SIG-M5 (cell line): ENCODE measurements around the gene SULT2A1.
"Not testable (repeated sequence)": the region's sequence is repeated elsewhere in the genome, so short reads cannot be mapped to it uniquely, and the experiment has no call there.

ENCODE experiments used
- DNase-seq: peaks from one replicate; lab custom pipeline; 2025; lab: John Stamatoyannopoulos, UW

The SULT2A1 gene

DNA sequence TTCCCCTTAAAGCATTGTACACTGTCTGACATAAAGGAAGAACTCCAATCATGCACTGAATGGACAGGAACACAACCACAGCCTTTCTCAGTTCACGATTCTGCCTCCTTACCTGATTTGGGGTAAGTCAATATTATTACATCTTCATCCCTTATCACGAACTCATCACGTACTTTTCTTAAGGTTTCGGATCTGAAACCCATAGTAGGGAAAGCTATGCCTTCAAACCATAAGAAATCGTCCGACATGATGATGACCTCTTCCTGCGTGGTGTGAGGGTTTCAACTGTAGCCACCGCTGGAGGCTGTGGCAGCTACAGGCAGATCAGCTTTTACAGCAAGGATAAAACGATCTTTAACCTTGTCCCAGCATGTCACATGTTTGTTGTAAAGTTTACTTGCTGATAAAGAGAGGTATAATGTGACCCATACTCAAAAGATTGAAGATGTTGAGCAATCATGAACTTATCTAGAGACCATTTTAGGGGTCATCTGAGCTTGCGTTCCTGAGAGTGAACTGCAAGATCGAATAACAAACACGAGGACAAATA, at the start of gene SULT2A1:
TSS of gene SULT2A1 (minus strand) at position 306 of the 550 bp plus-strand sequence. CDS start at position 248, 58 bp downstream.
- no peak for DNase-seq

DNA sequence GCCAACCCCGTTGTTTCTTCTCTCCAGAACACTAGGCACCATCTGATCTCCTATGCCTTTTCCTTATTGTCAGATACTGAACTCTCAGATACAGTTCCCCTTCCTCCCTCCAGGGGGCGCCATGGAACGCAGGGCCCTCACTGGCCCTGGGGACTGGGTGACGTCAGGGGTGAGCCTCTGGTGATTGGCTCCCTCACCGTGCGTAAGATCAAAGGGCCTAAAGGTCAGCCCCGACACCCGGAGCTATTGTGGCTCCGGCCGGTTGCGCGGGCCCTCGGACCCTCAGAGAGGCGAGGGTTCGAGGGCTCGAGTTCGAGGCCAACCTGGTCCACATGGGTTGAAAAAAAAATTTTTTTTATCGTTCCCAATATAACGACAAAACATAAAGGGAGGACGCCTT, 42.5 kb upstream of the SULT2A1 start:
- DNase-seq: not testable (repeated sequence)

DNA sequence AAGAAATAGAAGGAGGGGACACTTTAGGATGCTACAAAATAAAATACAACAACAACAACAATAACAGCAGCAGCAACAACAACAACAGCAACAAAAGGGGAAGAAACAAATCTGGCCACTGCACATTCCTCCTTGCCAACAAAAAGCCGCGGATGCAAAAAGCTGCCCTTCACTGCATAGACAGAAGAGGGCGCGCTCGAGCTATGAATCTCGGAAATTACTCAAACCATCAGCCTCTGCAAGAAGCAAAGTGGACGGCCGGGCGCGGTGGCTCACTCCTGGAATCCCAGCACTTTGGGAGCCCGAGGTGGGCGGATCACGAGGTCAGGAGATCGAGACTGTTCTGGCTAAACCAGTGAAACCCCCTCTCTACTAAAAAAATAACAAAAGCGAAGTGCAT, 34.0 kb upstream of the SULT2A1 start:
- DNase-seq: not testable (repeated sequence)

DNA sequence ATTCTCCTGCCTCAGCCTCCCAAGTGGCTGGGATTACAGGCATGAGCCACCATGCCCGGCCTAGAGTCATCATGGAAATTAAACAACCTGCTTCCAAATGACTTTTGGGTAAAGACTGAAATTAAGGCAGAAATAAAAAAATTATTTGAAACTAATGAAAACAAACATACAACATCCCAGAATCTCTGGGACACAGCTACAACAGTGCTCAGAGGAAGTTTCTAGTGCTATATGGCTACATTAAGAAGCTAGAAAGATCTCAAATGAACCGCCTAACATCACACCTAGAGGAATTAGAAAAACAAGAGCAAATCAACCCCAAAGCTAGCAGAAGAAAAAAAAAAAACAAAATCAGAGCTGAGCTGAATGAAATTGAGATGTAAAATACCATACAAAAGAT, 24.1 kb upstream of the SULT2A1 start:
- not testable (repeated sequence) for DNase-seq

DNA sequence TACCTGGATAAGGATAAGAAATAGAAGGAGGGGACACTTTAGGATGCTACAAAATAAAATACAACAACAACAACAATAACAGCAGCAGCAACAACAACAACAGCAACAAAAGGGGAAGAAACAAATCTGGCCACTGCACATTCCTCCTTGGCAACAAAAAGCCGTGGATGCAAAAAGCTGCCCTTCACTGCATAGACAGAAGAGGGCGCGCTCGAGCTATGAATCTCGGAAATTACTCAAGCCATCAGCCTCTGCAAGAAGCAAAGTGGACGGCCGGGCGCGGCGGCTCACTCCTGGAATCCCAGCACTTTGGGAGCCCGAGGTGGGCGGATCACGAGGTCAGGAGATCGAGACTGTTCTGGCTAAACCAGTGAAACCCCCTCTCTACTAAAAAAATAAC, 23.2 kb upstream of the SULT2A1 start:
- DNase-seq: not testable (repeated sequence)

GRCh38 chr19:47901370-47901769, 15.3 kb upstream of the SULT2A1 start:
- DNase-seq: no peak

- DNase-seq: no peak
Measured at GRCh38 chr19:47899335-47899734, 13.2 kb upstream of the SULT2A1 start.

DNA sequence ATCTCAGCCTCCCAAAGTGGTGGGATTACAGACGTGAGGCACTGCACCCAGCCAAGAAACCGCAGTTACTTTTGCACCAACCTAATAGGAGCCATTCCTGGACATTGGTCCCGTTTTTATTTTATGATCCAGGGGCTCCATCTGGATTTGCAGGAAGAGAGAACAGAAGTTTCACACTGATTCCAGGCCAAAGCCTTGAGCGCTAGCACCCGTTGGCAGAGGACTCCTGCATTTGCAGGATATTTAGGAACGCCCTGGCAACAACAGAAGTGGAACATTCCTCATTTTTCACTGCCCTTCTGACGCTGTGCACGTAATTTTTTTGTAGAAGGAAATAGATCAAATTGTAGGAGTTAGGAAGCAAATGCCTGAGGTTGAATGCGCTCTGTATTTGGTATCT, 11.7 kb upstream of the SULT2A1 start:
- no peak for DNase-seq

DNA sequence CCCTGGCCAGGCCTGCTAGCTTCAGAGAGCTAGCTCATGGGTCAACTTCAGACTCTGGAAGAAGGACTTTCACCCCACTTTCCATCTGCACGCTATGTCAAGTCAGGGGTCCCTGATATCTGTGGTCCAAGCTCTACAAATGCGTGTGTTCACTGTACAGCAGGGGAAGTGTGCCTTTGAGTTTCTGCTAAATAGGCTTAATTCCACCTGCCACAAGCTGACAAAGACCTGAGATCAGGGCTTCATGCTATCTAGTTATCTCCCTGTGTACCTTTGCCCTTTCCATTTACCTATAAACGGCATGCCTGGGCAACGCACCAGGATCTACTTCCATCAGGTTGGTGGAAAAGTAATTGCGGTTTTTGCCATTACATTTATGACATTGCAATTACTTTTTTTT, 10.7 kb upstream of the SULT2A1 start:
- DNase-seq: no peak

DNA sequence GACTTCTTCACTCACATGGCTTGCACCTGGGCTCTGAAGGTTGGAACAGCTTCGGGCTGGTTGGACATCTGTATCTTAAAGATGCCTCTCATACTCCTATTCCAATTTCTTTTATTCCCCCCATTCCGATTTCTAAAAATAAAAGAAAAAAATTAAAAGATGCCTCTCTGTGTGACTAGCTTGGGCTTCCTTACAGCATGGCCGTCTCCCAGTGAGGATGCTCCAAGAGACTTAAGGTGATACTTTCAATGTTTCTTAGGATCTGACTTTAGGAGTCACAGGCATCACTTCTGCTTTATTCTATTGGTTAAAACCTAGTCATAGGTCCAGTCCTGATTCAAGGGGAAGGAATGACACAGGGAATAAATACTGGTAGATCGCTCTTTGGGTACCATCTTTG, 9.9 kb upstream of the SULT2A1 start:
- no peak for DNase-seq

DNA sequence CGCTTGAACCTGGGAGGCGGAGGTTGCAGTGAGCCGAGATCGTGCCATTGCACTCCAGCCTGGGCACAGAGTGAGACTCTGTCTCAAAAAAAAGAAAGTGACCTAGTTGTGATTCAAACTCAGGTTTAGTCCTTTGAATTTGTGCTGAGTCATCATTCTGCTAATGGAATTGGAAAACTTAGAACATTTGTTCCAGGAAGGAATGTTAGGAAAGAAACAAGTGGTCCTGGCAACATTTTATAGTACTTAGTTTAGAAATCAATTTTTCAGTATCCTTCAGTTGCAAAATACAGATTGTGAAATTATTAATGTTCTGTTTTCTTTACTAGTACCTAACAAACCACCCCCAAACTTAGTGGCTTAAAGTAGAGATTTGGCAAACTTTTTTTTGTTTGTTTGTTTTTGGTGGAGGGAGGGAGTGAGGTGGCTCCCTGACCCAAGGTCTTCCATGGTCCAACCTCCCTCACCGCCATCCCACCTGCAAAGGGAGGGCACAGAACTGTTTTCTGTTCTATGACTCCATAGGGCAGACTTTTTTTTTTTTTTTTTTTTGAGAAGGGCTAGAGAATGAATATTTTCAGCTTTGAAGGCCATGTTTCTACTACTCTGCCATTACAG, 9.2 kb upstream of the SULT2A1 start:
- no peak for DNase-seq

GRCh38 chr19:47891923-47892666, 6.0 kb upstream of the SULT2A1 start:
- no peak for DNase-seq

DNA sequence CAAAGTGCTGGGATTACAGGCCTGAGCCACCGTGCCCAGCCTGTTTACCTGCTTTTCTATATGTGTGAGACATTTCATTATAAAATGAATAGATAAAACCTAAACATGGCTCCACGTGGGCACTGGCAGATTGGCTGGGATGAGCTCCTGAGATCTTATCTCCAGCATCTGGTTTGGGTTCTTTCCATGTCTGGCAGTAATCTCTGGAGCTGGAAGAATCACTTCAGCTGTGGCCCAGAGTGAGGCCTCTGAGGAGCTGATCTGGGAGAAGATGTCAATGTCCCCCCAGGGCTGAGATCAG, 5.5 kb upstream of the SULT2A1 start:
- DNase-seq: no peak

- DNase-seq: no peak
Measured at GRCh38 chr19:47890865-47891621, 4.9 kb upstream of the SULT2A1 start.

DNA sequence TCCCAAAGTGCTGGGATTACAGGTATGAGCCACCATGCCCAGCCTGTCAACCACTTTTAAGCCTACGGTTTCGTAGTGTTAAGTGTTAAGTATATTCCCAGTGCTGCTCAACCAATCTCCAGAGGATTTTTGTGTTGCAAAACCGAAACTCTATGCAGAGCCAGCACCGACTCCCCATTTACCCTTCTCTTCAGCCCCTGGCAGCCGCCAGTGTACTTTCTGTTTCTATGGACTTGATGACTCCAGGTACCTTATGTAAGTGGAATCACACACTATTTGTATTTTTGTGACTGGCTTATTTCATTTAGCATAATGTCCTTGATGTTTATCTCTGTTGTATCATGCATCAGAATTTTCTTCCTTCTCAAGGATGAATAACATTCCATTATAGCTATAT, 1.1 kb downstream of the SULT2A1 start:
- no peak for DNase-seq

- no peak for DNase-seq
Measured at GRCh38 chr19:47882890-47883289, 3.2 kb downstream of the SULT2A1 start.

GRCh38 chr19:47881757-47882156, 4.4 kb downstream of the SULT2A1 start:
- DNase-seq: no peak

- DNase-seq: not testable (repeated sequence)
Measured at GRCh38 chr19:47879385-47879784, 6.7 kb downstream of the SULT2A1 start.

GRCh38 chr19:47878906-47879305, 7.2 kb downstream of the SULT2A1 start:
- DNase-seq: no peak

GRCh38 chr19:47865166-47865565, 20.9 kb downstream of the SULT2A1 start:
- no peak for DNase-seq

DNA sequence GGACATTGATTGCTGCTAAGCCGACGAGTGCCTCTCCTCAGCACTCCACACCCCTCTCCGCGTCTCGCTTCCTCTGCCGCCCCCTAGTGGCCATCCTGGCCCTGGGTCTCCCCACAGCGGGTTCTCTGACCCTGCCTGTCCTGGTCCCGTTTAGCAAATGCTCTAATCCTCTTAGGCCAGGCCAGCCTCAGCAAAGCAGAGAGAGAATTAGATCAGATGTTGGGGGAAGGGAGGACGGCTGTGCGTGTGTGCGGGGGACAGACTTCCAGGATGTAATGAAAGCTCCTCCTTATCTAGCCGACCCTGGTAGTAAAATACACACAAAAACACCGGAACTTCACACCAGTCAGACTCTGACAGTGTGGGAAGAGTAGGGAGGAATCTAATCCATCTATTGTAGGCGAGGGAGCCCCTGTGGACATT, 22.6 kb downstream of the SULT2A1 start:
- DNase-seq: no peak

DNA sequence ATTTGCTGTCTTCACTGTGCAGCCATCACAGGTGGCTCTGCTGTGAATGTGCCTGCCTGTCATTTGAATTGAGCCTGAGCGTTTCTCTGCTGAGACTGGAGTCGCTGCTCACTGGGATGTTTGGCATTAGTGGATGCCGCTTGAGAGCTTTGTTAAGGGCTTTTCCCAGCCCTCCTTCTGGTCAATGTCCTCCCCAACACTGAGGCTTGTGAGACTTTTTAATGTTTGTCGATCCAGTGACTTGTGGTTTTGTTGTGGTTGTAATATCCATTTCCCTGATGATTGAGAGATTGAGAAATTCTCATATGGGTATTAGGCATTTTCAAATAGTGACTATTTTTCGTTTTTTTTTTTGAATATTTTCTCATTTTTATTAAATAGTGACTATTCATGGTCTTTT, 24.5 kb downstream of the SULT2A1 start:
- no peak for DNase-seq
